SK-N-SH treated with all-trans-retinoic acid at 6 μM for 48 hours (cell line): ENCODE data around the gene EXOSC3.

Experiments used
- ATAC-seq: fragments of 200-7000 bp; cut with Tn5 transposase; 3 replicates; pipeline ENCODE4 v1.9.1; 2020; ENCODE audit warnings: mild to moderate bottlenecking, moderate library complexity
- ARNTL ChIP-seq: fragments of 450-650 bp; formaldehyde crosslinking; IDR thresholded peaks from 2 replicates; pipeline ENCODE4 v1.5.0; 2020; ENCODE audit warnings: low read depth, mild to moderate bottlenecking, moderate library complexity, borderline replicate concordance
- BACH2 ChIP-seq: fragments of 250-450 bp; sonication (Bioruptor Pico); IDR thresholded peaks from 2 replicates; pipeline ENCODE4 v1.9.0; 2021; ENCODE audit warnings: mild to moderate bottlenecking, borderline replicate concordance
- CREB5 ChIP-seq: fragments of 250-450 bp; sonication (Bioruptor Pico); IDR thresholded peaks from 2 replicates; pipeline ENCODE4 v1.5.1; 2020; ENCODE audit warnings: low read depth, mild to moderate bottlenecking, moderate library complexity
- CSDC2 ChIP-seq: fragments of 250-450 bp; sonication (Bioruptor Pico); IDR thresholded peaks from 2 replicates; pipeline ENCODE4 v1.5.0; 2020; ENCODE audit warnings: mild to moderate bottlenecking, moderate library complexity
- CSRNP3 ChIP-seq: fragments of 250-450 bp; sonication (Bioruptor Pico); IDR thresholded peaks from 2 replicates; pipeline ENCODE4 v1.5.1; 2021; ENCODE audit warnings: mild to moderate bottlenecking, moderate library complexity
- ESRRG ChIP-seq: fragments of 250-450 bp; sonication (Bioruptor Pico); IDR thresholded peaks from 2 replicates; pipeline ENCODE4 v1.6.1; 2021; ENCODE audit warnings: mild to moderate bottlenecking
- GLIS3 ChIP-seq: fragments of 250-450 bp; sonication (Bioruptor Pico); IDR thresholded peaks from 2 replicates; pipeline ENCODE4 v1.5.0; 2020; ENCODE audit warnings: mild to moderate bottlenecking, moderate library complexity
- ISL1 ChIP-seq: fragments of 250-450 bp; sonication (Bioruptor Pico); IDR thresholded peaks from 2 replicates; pipeline ENCODE4 v2.1.2; 2022; ENCODE audit warnings: mild to moderate bottlenecking, moderate library complexity
- OSR1 ChIP-seq: fragments of 250-450 bp; sonication (Bioruptor Pico); IDR thresholded peaks from 2 replicates; pipeline ENCODE4 v1.8.0; 2022; ENCODE audit warnings: moderate library complexity, mild to moderate bottlenecking, inconsistent platforms
- PPARA ChIP-seq: fragments of 250-450 bp; sonication (Bioruptor Pico); IDR thresholded peaks from 2 replicates; pipeline ENCODE4 v1.5.0; 2020; ENCODE audit warnings: mild to moderate bottlenecking, borderline replicate concordance
- RARB ChIP-seq: fragments of 250-450 bp; sonication (Bioruptor Pico); IDR thresholded peaks from 2 replicates; pipeline ENCODE4 v1.8.0; 2021; ENCODE audit warnings: mild to moderate bottlenecking, moderate library complexity
- SNAI2 ChIP-seq: fragments of 250-450 bp; sonication (Bioruptor Pico); IDR thresholded peaks from 2 replicates; pipeline ENCODE4 v1.5.0; 2020; ENCODE audit warnings: mild to moderate bottlenecking, moderate library complexity
- TCF4 ChIP-seq: fragments of 250-450 bp; sonication (Bioruptor Pico); IDR thresholded peaks from 2 replicates; pipeline ENCODE4 v1.8.0; 2021; ENCODE audit warnings: mild to moderate bottlenecking, moderate library complexity, borderline replicate concordance
- TOX ChIP-seq: fragments of 250-450 bp; sonication (Bioruptor Pico); IDR thresholded peaks from 2 replicates; pipeline ENCODE4 v1.8.0; 2021; ENCODE audit warnings: mild to moderate bottlenecking, moderate library complexity, borderline replicate concordance
- TSHZ2 ChIP-seq: fragments of 250-450 bp; sonication (Bioruptor Pico); IDR thresholded peaks from 2 replicates; pipeline ENCODE4 v1.5.0; 2020; ENCODE audit warnings: mild to moderate bottlenecking, moderate library complexity
- ZC3H10 ChIP-seq: fragments of 250-450 bp; sonication (Bioruptor Pico); IDR thresholded peaks from 2 replicates; pipeline ENCODE4 v1.5.1; 2021; ENCODE audit warnings: mild to moderate bottlenecking, moderate library complexity
- ZFP3 ChIP-seq: fragments of 250-450 bp; sonication (Bioruptor Pico); IDR thresholded peaks from 2 replicates; pipeline ENCODE4 v1.5.0; 2020; ENCODE audit warnings: mild to moderate bottlenecking, moderate library complexity
- ZFP30 ChIP-seq: fragments of 450-650 bp; formaldehyde crosslinking; IDR thresholded peaks from 2 replicates; pipeline ENCODE4 v1.5.0; 2022; ENCODE audit warnings: mild to moderate bottlenecking, moderate library complexity
- ZNF565 ChIP-seq: fragments of 450-650 bp; formaldehyde crosslinking; conservative IDR thresholded peaks from 2 replicates; pipeline ENCODE4 v1.5.0; 2020; ENCODE audit warnings: low read depth, mild to moderate bottlenecking, moderate library complexity
- ZNF70 ChIP-seq: fragments of 450-650 bp; formaldehyde crosslinking; IDR thresholded peaks from 2 replicates; pipeline ENCODE4 v1.5.0; 2020; ENCODE audit warnings: mild to moderate bottlenecking, moderate library complexity
- ZNF8 ChIP-seq: fragments of 450-650 bp; formaldehyde crosslinking; IDR thresholded peaks from 2 replicates; pipeline ENCODE4 v1.5.0; 2020; ENCODE audit warnings: mild to moderate bottlenecking, moderate library complexity

EXOSC3 gene

GRCh38 chr9:37778534-37778933, 6.3 kb downstream of the EXOSC3 start:
- no peak for ATAC-seq
- no peak for TF ChIP-seq ISL1
- TF ChIP-seq ZNF565 (CRISPR knock-in tag): no peak
- TF ChIP-seq GLIS3: no peak
- no peak for TF ChIP-seq CSDC2 (CRISPR knock-in tag)
- no peak for TF ChIP-seq CSRNP3 (CRISPR knock-in tag)
- no peak for TF ChIP-seq TOX (CRISPR knock-in tag)
- no peak for TF ChIP-seq SNAI2 (CRISPR knock-in tag)
- no peak for TF ChIP-seq TSHZ2 (CRISPR knock-in tag)
- no peak for TF ChIP-seq ZC3H10 (CRISPR knock-in tag)

GRCh38 chr9:37776328-37776727, 8.5 kb downstream of the EXOSC3 start:
- ATAC-seq: no peak
- no peak for TF ChIP-seq ESRRG (CRISPR knock-in tag)
- TF ChIP-seq CREB5 (CRISPR knock-in tag): no peak
- no peak for TF ChIP-seq ZNF565 (CRISPR knock-in tag)
- no peak for TF ChIP-seq ZNF8 (CRISPR knock-in tag)

- ATAC-seq: no peak; the same call in 2 of the 3 replicates
- TF ChIP-seq TCF4 (no peak), ESRRG (CRISPR knock-in tag) (no peak), ISL1 (no peak), CSDC2 (CRISPR knock-in tag) (no peak), ZNF8 (CRISPR knock-in tag) (no peak), ZNF565 (CRISPR knock-in tag) (no peak), PPARA (no peak), ZC3H10 (CRISPR knock-in tag) (no peak), RARB (no peak), GLIS3 (no peak), ZFP3 (CRISPR knock-in tag) (no peak), OSR1 (CRISPR knock-in tag) (no peak), ARNTL (CRISPR knock-in tag) (no peak), BACH2 (CRISPR knock-in tag) (no peak), SNAI2 (CRISPR knock-in tag) (no peak)
Measured at GRCh38 chr9:37775216-37775919, 9.5 kb downstream of the EXOSC3 start.

GRCh38 chr9:37769995-37770394, 14.9 kb downstream of the EXOSC3 start:
- ATAC-seq: no peak
- TF ChIP-seq ZFP3 (CRISPR knock-in tag) (no peak), OSR1 (CRISPR knock-in tag) (no peak), CREB5 (CRISPR knock-in tag) (no peak), ZFP30 (CRISPR knock-in tag) (no peak), ZNF70 (no peak), SNAI2 (CRISPR knock-in tag) (no peak), ISL1 (no peak)
- TF ChIP-seq, all 23 proteins: peak for 0
